Osteoblast (primary cell): ENCODE data around the gene MAPT. TPM values are rescaled to one million over a fixed set of nuclear protein-coding genes. Genes with fewer than 3 reads are reported as not detected.

Source experiments
- DNase-seq: peaks from one replicate; pipeline ENCODE4 v3.0.0; 2011; ENCODE audit warnings: low spot score, mixed read lengths; ENCODE audit not compliant: insufficient read length; ENCODE audit errors: missing footprints
- H2AFZ ChIP-seq: 2 replicates; pipeline ENCODE4 v1.6.0; 2011; ENCODE audit warnings: mild to moderate bottlenecking, low read length
- H3K27ac ChIP-seq: 2 replicates; pipeline ENCODE4 v1.5.1; 2011; ENCODE audit warnings: mild to moderate bottlenecking, low read depth, low read length, moderate library complexity
- H3K27me3 ChIP-seq: 2 replicates; pipeline ENCODE4 v1.6.0; 2012; ENCODE audit warnings: mild to moderate bottlenecking, control low read depth, inconsistent platforms, low read length, moderate library complexity; ENCODE audit not compliant: insufficient read depth
- H3K36me3 ChIP-seq: 2 replicates; pipeline ENCODE4 v1.5.1; 2011; ENCODE audit warnings: mild to moderate bottlenecking, low read length, control low read depth, moderate library complexity; ENCODE audit not compliant: insufficient read depth
- H3K4me1 ChIP-seq: 2 replicates; pipeline ENCODE4 v1.5.1; 2011; ENCODE audit warnings: mild to moderate bottlenecking, low read length, control low read depth, moderate library complexity; ENCODE audit not compliant: insufficient read depth
- H3K4me2 ChIP-seq: 2 replicates; pipeline ENCODE4 v1.6.0; 2011; ENCODE audit warnings: mild to moderate bottlenecking, low read length; ENCODE audit not compliant: insufficient read depth
- H3K4me3 ChIP-seq: fragments of 200-600 bp; sonication (generic); 3 replicates; pipeline ENCODE4 v1.5.1; 2012; ENCODE audit warnings: mild to moderate bottlenecking, low read length, inconsistent platforms; ENCODE audit not compliant: insufficient read depth
- H3K79me2 ChIP-seq: 2 replicates; pipeline ENCODE4 v1.6.0; 2012; ENCODE audit warnings: mild to moderate bottlenecking, low read length, control low read depth, inconsistent platforms; ENCODE audit not compliant: insufficient read depth
- H3K9me3 ChIP-seq: 2 replicates; pipeline ENCODE4 v1.5.1; 2011; ENCODE audit warnings: low read depth, low read length, control low read depth
- H4K20me1 ChIP-seq: 2 replicates; pipeline ENCODE4 v1.6.0; 2012; ENCODE audit warnings: mild to moderate bottlenecking, low read length, control low read depth; ENCODE audit not compliant: insufficient read depth
- CTCF ChIP-seq: IDR thresholded peaks from 2 replicates; pipeline ENCODE4 v1.5.1; 2011; ENCODE audit warnings: mild to moderate bottlenecking, low read depth, low read length, moderate library complexity; ENCODE audit errors: extremely low read depth
- total RNA-seq: library from RNA; depleted of rRNA; stranded (reverse); fragments of >200 nt; gene quantifications from 2 replicates; pipeline ENCODE4 v1.2.3, GENCODE V29; 2012

Gene MAPT
- total RNA-seq, 1 donor: 0.36 TPM

- no peak overlapping the region for H3K4me2 ChIP-seq
- DNase-seq: no peak
- H3K4me3 ChIP-seq: no peak overlapping the region
- no peak overlapping the region for H3K27ac ChIP-seq
- H3K4me1 ChIP-seq: no peaks in the 10 kb centered on the region
- no peak overlapping the region for H2AFZ ChIP-seq
- no peaks in the 10 kb centered on the region for H3K9me3 ChIP-seq
- H3K36me3 ChIP-seq: no peaks in the 10 kb centered on the region
- H3K79me2 ChIP-seq: no peaks in the 10 kb centered on the region
- H4K20me1 ChIP-seq: no peaks in the 10 kb centered on the region
- TF ChIP-seq CTCF: no peak
- peaks cover 43% of the 10 kb centered on the region for H3K27me3 ChIP-seq
Observed at GRCh38 chr17:45905814-45906213, 11.5 kb downstream of the MAPT start.

- Histone ChIP-seq H3K9me3 (no peaks in the 10 kb centered on the region), H3K4me3 (no peak overlapping the region), H3K4me1 (no peaks in the 10 kb centered on the region), H3K36me3 (no peaks in the 10 kb centered on the region), H2AFZ (no peak overlapping the region), H3K27ac (no peak overlapping the region), H4K20me1 (no peaks in the 10 kb centered on the region), H3K27me3 (peaks cover 43% of the 10 kb centered on the region), H3K4me2 (no peak overlapping the region), H3K79me2 (no peaks in the 10 kb centered on the region)
- TF ChIP-seq CTCF: no peak
- DNase-seq: no peak
Observed at GRCh38 chr17:45906237-45906636, 11.9 kb downstream of the MAPT start.

GRCh38 chr17:45906927-45907622 lies 12.7 kb downstream of the MAPT start:
- Histone ChIP-seq H3K27me3 (peaks cover 43% of the 10 kb centered on the region), H3K4me3 (no peak overlapping the region)
- TF ChIP-seq CTCF: no peak

GRCh38 chr17:45907750-45908395 lies 13.5 kb downstream of the MAPT start:
- H3K4me2 ChIP-seq: no peak overlapping the region
- DNase-seq: no peak
- TF ChIP-seq CTCF: no peak
- H3K4me3 ChIP-seq: no peak overlapping the region
- H3K79me2 ChIP-seq: no peaks in the 10 kb centered on the region
- peaks cover 3% of the 10 kb centered on the region for H3K9me3 ChIP-seq
- no peak overlapping the region for H2AFZ ChIP-seq
- peaks cover 43% of the 10 kb centered on the region for H3K27me3 ChIP-seq
- no peak overlapping the region for H3K27ac ChIP-seq
- H4K20me1 ChIP-seq: no peaks in the 10 kb centered on the region
- no peaks in the 10 kb centered on the region for H3K36me3 ChIP-seq
- H3K4me1 ChIP-seq: no peaks in the 10 kb centered on the region

More at GRCh38 chr17:45906927-45907622, 12.7 kb downstream of the MAPT start:
- H3K36me3 ChIP-seq: no peaks in the 10 kb centered on the region
- no peaks in the 10 kb centered on the region for H4K20me1 ChIP-seq
- H3K9me3 ChIP-seq: no peaks in the 10 kb centered on the region
- no peaks in the 10 kb centered on the region for H3K4me1 ChIP-seq
- H3K4me2 ChIP-seq: no peak overlapping the region
- H2AFZ ChIP-seq: no peak overlapping the region
- no peak for DNase-seq
- H3K27ac ChIP-seq: no peak overlapping the region
- H3K79me2 ChIP-seq: no peaks in the 10 kb centered on the region
